Stimulated activated CD4-positive, alpha-beta T cell treated with anti-CD3 and anti-CD28 coated beads, Interleukin-12 subunit alpha, Interleukin-12 subunit beta, amount 100 ng/mL, for 4 hours (primary cell): ENCODE measurements around the gene MRPL52.
"Not testable (repeated sequence)": the region's sequence is repeated elsewhere in the genome, so short reads cannot be mapped to it uniquely, and the experiment has no call there.

ENCODE experiments used
- DNase-seq: peaks from one replicate; pipeline ENCODE4 v3.0.0-alpha.2; 2020

MRPL52 gene

GRCh38 chr14:22829661-22830442 is at the start of gene MRPL52:
Gene MRPL52, plus strand, starts transcription at chr14:22829887. Its CDS starts 26 bp downstream, at chr14:22829913.
- peak; percentile 86 for DNase-seq

GRCh38 chr14:22780105-22780679 is 49.5 kb upstream of the MRPL52 start:
- DNase-seq: no peak

GRCh38 chr14:22780941-22781300 is 48.8 kb upstream of the MRPL52 start:
- DNase-seq: no peak

- no peak for DNase-seq
Measured at GRCh38 chr14:22781301-22781991, 48.2 kb upstream of the MRPL52 start.

GRCh38 chr14:22786685-22787084 is 43.0 kb upstream of the MRPL52 start:
- no peak for DNase-seq

- no peak for DNase-seq
Measured at GRCh38 chr14:22791301-22791700, 38.4 kb upstream of the MRPL52 start.

GRCh38 chr14:22792158-22792557 is 37.5 kb upstream of the MRPL52 start:
- DNase-seq: no peak

GRCh38 chr14:22793550-22793949 is 36.1 kb upstream of the MRPL52 start:
- DNase-seq: not testable (repeated sequence)

GRCh38 chr14:22793976-22794375 is 35.7 kb upstream of the MRPL52 start:
- no peak for DNase-seq

GRCh38 chr14:22794551-22794951 is 35.1 kb upstream of the MRPL52 start:
- DNase-seq: no peak

- DNase-seq: no peak
Measured at GRCh38 chr14:22796087-22796707, 33.5 kb upstream of the MRPL52 start.

- no peak for DNase-seq
Measured at GRCh38 chr14:22797017-22797917, 32.4 kb upstream of the MRPL52 start.

GRCh38 chr14:22798528-22798927 is 31.2 kb upstream of the MRPL52 start:
- no peak for DNase-seq

- DNase-seq: no peak
Measured at GRCh38 chr14:22800346-22800745, 29.3 kb upstream of the MRPL52 start.

- DNase-seq: no peak
Measured at GRCh38 chr14:22801716-22802115, 28.0 kb upstream of the MRPL52 start.

- DNase-seq: no peak
Measured at GRCh38 chr14:22802860-22803686, 26.6 kb upstream of the MRPL52 start.

- DNase-seq: no peak
Measured at GRCh38 chr14:22803687-22803974, 26.1 kb upstream of the MRPL52 start.

- not testable (repeated sequence) for DNase-seq
Measured at GRCh38 chr14:22805235-22805634, 24.5 kb upstream of the MRPL52 start.

- DNase-seq: no peak
Measured at GRCh38 chr14:22807432-22808087, 22.1 kb upstream of the MRPL52 start.

- no peak for DNase-seq
Measured at GRCh38 chr14:22808388-22809209, 21.1 kb upstream of the MRPL52 start.
